Uterus (tissue), 2 donors: Measurements from ENCODE around the gene ST6GALNAC4.

Experiments used
- POLR2A ChIP-seq, 2 donors: fragments of 450-650 bp; IDR thresholded peaks; one replicate each; pipeline ENCODE4 v1.6.1; 2016; ENCODE audit warnings: antibody characterized with exemption in 2 of 2, mild to moderate bottlenecking in 1 of 2, moderate library complexity in 1 of 2
- TF ChIP-seq, protein P1 (sequence below), 4 experiments: fragments of 200-600 bp in 2 of 4; fragments of 450-650 bp in 2 of 4; sonication (generic) in 2 of 4; IDR thresholded peaks; one replicate each; pipeline ENCODE4 v1.5.1; 2016 to 2019; ENCODE audit warnings: antibody characterized with exemption in 4 of 4, mild to moderate bottlenecking in 2 of 4, moderate library complexity in 1 of 4

DNA sequence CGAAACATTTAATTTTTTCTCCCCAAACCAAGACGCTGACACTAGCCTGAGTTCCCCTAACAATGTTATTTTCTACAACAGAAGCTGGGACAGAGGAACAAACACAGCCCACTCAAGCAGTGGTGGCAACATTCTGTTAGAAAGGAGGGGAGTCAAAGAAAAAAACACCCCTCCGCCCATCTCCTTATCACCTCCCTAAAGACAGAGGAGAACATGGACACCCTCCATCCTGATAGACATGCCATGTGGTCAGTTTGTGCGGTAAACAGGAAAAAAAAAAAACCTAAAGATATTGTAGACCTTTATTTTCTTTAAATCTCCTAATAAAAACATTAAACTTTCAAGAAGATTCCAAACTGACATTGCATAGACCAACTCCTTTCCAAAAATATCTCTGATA is 23.8 kb upstream of the ST6GALNAC4 start:
- TF ChIP-seq, protein P1, sequence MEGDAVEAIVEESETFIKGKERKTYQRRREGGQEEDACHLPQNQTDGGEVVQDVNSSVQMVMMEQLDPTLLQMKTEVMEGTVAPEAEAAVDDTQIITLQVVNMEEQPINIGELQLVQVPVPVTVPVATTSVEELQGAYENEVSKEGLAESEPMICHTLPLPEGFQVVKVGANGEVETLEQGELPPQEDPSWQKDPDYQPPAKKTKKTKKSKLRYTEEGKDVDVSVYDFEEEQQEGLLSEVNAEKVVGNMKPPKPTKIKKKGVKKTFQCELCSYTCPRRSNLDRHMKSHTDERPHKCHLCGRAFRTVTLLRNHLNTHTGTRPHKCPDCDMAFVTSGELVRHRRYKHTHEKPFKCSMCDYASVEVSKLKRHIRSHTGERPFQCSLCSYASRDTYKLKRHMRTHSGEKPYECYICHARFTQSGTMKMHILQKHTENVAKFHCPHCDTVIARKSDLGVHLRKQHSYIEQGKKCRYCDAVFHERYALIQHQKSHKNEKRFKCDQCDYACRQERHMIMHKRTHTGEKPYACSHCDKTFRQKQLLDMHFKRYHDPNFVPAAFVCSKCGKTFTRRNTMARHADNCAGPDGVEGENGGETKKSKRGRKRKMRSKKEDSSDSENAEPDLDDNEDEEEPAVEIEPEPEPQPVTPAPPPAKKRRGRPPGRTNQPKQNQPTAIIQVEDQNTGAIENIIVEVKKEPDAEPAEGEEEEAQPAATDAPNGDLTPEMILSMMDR (IDR thresholded peaks at IDR 0.05), result no peak
- TF ChIP-seq POLR2A (IDR thresholded peaks at IDR 0.05), result no peak
